HepG2 (cell line): ENCODE data around the gene CACNA1F. TPM values are rescaled to one million over a fixed set of nuclear protein-coding genes. Genes with fewer than 3 reads are reported as not detected.

Experiments
- AGO2 ChIP-seq: fragments of 200-400 bp; formaldehyde crosslinking; optimal IDR thresholded peaks from 2 replicates; pipeline ENCODE3; 2017; ENCODE audit warnings: mild to moderate bottlenecking, low read depth, low read length, moderate library complexity
- FOXA3 ChIP-seq: IDR thresholded peaks from 2 replicates; pipeline ENCODE4 v1.6.1; 2016; ENCODE audit warnings: missing genetic modification reagents, missing compliant biosample characterization
- MATR3 ChIP-seq: sonication (generic); formaldehyde crosslinking; IDR thresholded peaks from 2 replicates; pipeline ENCODE4 v1.4.0; 2020; ENCODE audit warnings: missing genetic modification reagents
- NFRKB ChIP-seq: fragments of 450-650 bp; IDR thresholded peaks from 2 replicates; pipeline ENCODE4 v1.6.1; 2017
- NONO ChIP-seq, 2 experiments: fragments of 450-650 bp in 1 of 2; sonication (generic) in 1 of 2; formaldehyde crosslinking in 1 of 2; IDR thresholded peaks in 1 of 2; conservative IDR thresholded peaks in 1 of 2; 2 replicates each; pipeline versions ENCODE4 v1.6.1 to v1.8.0; 2017 to 2022; ENCODE audit warnings: mild to moderate bottlenecking in 1 of 2, missing genetic modification reagents in 1 of 2, moderate library complexity in 1 of 2
- NR2C2 ChIP-seq: sonication (generic); formaldehyde crosslinking; IDR thresholded peaks from 2 replicates; pipeline ENCODE4 v1.4.0; 2020; ENCODE audit warnings: missing genetic modification reagents, mild to moderate bottlenecking, moderate library complexity, borderline replicate concordance
- NR3C1 ChIP-seq: sonication (generic); formaldehyde crosslinking; IDR thresholded peaks from 2 replicates; pipeline ENCODE4 v1.4.0; 2020; ENCODE audit warnings: missing genetic modification reagents
- POLR2G ChIP-seq: fragments of 200-400 bp; formaldehyde crosslinking; IDR thresholded peaks from 2 replicates; pipeline ENCODE4 v1.6.1; 2018; ENCODE audit warnings: mild to moderate bottlenecking, low read depth, low read length, moderate library complexity
- RBFOX2 ChIP-seq: fragments of 200-400 bp; formaldehyde crosslinking; IDR thresholded peaks from 2 replicates; pipeline ENCODE4 v1.6.1; 2017; ENCODE audit warnings: low read depth, mild to moderate bottlenecking, low read length
- STAT5B ChIP-seq: sonication (generic); formaldehyde crosslinking; IDR thresholded peaks from 2 replicates; pipeline ENCODE4 v1.4.0; 2020; ENCODE audit warnings: missing genetic modification reagents
- TGIF2 ChIP-seq: IDR thresholded peaks from 2 replicates; pipeline ENCODE4 v1.6.1; 2016; ENCODE audit warnings: control low read depth, missing compliant biosample characterization
- ZC3H13 ChIP-seq: sonication (generic); formaldehyde crosslinking; IDR thresholded peaks from 2 replicates; pipeline ENCODE4 v1.8.1; 2023; ENCODE audit warnings: mild to moderate bottlenecking, missing genetic modification reagents, moderate library complexity
- ZFP37 ChIP-seq: sonication (generic); formaldehyde crosslinking; IDR thresholded peaks from 2 replicates; pipeline ENCODE4 v1.4.0; 2020; ENCODE audit warnings: missing genetic modification reagents, borderline replicate concordance
- ZFX ChIP-seq: sonication (generic); formaldehyde crosslinking; IDR thresholded peaks from 2 replicates; pipeline ENCODE4 v1.4.0; 2020; ENCODE audit warnings: mild to moderate bottlenecking, low read depth, missing genetic modification reagents, moderate library complexity
- ZKSCAN5 ChIP-seq: sonication (generic); formaldehyde crosslinking; IDR thresholded peaks from 2 replicates; pipeline ENCODE4 v1.5.1; 2020; ENCODE audit warnings: mild to moderate bottlenecking, missing genetic modification reagents
- ZNF317 ChIP-seq: sonication (generic); formaldehyde crosslinking; IDR thresholded peaks from 2 replicates; pipeline ENCODE4 v1.5.0; 2020; ENCODE audit warnings: mild to moderate bottlenecking, missing genetic modification reagents
- ZNF605 ChIP-seq: sonication (generic); formaldehyde crosslinking; IDR thresholded peaks from 2 replicates; pipeline ENCODE4 v1.8.0; 2022; ENCODE audit warnings: mild to moderate bottlenecking, missing genetic modification reagents
- ZNF766 ChIP-seq: sonication (generic); formaldehyde crosslinking; IDR thresholded peaks from 2 replicates; pipeline ENCODE4 v1.5.0; 2020; ENCODE audit warnings: missing genetic modification reagents, borderline replicate concordance
- polyA plus RNA-seq, 8 experiments: library from polyadenylated mRNA; depleted of rRNA in 3 of 8; stranded (reverse) in 7 of 8; unstranded in 1 of 8; fragments of >200 nt; fragmentation: Illumina TruSeq in 4 of 8; extraction: Trizol in 4 of 8; gene quantifications; 2 replicates each; pipeline versions ENCODE4 v1.2.1 to v1.2.3, GENCODE V29; 2011 to 2016; ENCODE audit warnings: low read depth in 4 of 8, missing spikeins in 1 of 8, mixed read lengths in 1 of 8; ENCODE audit not compliant: insufficient read depth in 1 of 8
- total RNA-seq, 5 experiments: library from RNA; depleted of rRNA; stranded (reverse); fragments of >200 nt; fragmentation: Illumina TruSeq; extraction: Trizol; gene quantifications; 2 replicates each; pipeline ENCODE4 v1.2.3, GENCODE V29; 2016; ENCODE audit warnings: low read depth in 1 of 5
- TF ChIP-seq, protein P1 (sequence below): sonication (generic); formaldehyde crosslinking; IDR thresholded peaks from 2 replicates; pipeline ENCODE4 v1.5.0; 2020; ENCODE audit warnings: mild to moderate bottlenecking, missing genetic modification reagents, borderline replicate concordance
- TF ChIP-seq, protein P2 (sequence below): sonication (generic); formaldehyde crosslinking; IDR thresholded peaks from 2 replicates; pipeline ENCODE4 v1.4.0; 2020; ENCODE audit warnings: mild to moderate bottlenecking, missing genetic modification reagents
- TF ChIP-seq, protein P3 (sequence below): sonication (generic); formaldehyde crosslinking; IDR thresholded peaks from 2 replicates; pipeline ENCODE4 v1.4.0; 2020; ENCODE audit warnings: mild to moderate bottlenecking, missing genetic modification reagents
- TF ChIP-seq, protein P4 (sequence below): IDR thresholded peaks from 2 replicates; pipeline ENCODE4 v1.6.1; 2016; ENCODE audit warnings: missing biosample characterization, missing genetic modification reagents, low read depth
- TF ChIP-seq, protein P5 (sequence below): IDR thresholded peaks from 2 replicates; pipeline ENCODE4 v1.6.1; 2016; ENCODE audit warnings: mild to moderate bottlenecking

Gene CACNA1F
- total and polyA plus RNA-seq, 2 of the 13 experiments (the other 11 are each of a cell fraction or from before 2014, with no cell fraction given), result 0.03 TPM; not detected in 1

DNA sequence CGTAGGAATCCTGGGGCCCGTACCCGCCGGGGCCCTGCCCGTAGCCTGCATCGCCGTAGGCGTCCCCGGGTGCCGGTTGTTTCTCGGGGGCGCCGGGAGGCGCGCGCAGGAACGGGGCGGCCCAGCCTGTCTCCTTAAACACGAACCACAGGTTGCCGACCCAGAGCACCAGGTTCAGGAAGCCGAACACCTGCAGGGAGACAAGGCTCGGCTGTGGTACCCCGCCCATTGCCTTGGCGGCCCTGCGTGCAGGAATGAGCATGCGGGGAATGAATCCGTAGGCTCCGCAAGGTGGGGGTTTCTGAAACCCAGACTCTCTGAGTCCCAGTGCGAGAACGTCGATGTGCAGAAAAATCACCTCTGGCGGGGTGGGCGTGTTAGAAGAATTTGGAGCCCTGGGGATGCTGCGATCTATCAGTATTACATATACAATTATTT is 41.5 kb downstream of the CACNA1F start (continued):
- TF ChIP-seq ZFP37 (no peak), ZKSCAN5 (no peak), FOXA3 (CRISPR knock-in tag) (no peak), ZNF317 (CRISPR knock-in tag) (0 out of 2 replicates have a peak, but pooled peaks have one; percentile 21), POLR2G (peak; percentile 18; the same call in 1 of the 2 replicates), NFRKB (no peak), ZNF766 (CRISPR knock-in tag) (no peak), RBFOX2 (peak; percentile 45; the same call in 1 of the 2 replicates), MATR3 (CRISPR knock-in tag) (no peak), NR3C1 (CRISPR knock-in tag) (no peak), ZC3H13 (CRISPR knock-in tag) (0 out of 2 replicates have a peak, but pooled peaks have one; percentile 34), NONO (IDR thresholded peaks at IDR 0.05) (no peak), NONO (CRISPR knock-in tag; conservative IDR thresholded peaks at IDR 0.05) (peak; percentile 44; the same call in 1 of the 2 replicates), TGIF2 (CRISPR knock-in tag) (0 out of 2 replicates have a peak, but pooled peaks have one; percentile 28), AGO2 (peak; percentile 75), ZNF605 (CRISPR knock-in tag) (0 out of 2 replicates have a peak, but pooled peaks have one; percentile 47), ZFX (CRISPR knock-in tag) (peak; percentile 43), STAT5B (CRISPR knock-in tag) (no peak), NR2C2 (0 out of 2 replicates have a peak, but pooled peaks have one; percentile 1)
- TF ChIP-seq, protein P1, sequence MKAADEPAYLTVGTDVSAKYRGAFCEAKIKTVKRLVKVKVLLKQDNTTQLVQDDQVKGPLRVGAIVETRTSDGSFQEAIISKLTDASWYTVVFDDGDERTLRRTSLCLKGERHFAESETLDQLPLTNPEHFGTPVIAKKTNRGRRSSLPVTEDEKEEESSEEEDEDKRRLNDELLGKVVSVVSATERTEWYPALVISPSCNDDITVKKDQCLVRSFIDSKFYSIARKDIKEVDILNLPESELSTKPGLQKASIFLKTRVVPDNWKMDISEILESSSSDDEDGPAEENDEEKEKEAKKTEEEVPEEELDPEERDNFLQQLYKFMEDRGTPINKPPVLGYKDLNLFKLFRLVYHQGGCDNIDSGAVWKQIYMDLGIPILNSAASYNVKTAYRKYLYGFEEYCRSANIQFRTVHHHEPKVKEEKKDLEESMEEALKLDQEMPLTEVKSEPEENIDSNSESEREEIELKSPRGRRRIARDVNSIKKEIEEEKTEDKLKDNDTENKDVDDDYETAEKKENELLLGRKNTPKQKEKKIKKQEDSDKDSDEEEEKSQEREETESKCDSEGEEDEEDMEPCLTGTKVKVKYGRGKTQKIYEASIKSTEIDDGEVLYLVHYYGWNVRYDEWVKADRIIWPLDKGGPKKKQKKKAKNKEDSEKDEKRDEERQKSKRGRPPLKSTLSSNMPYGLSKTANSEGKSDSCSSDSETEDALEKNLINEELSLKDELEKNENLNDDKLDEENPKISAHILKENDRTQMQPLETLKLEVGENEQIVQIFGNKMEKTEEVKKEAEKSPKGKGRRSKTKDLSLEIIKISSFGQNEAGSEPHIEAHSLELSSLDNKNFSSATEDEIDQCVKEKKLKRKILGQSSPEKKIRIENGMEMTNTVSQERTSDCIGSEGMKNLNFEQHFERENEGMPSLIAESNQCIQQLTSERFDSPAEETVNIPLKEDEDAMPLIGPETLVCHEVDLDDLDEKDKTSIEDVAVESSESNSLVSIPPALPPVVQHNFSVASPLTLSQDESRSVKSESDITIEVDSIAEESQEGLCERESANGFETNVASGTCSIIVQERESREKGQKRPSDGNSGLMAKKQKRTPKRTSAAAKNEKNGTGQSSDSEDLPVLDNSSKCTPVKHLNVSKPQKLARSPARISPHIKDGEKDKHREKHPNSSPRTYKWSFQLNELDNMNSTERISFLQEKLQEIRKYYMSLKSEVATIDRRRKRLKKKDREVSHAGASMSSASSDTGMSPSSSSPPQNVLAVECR (CRISPR knock-in tag), result no peak; the same call in 1 of the 2 replicates
- TF ChIP-seq, protein P2, sequence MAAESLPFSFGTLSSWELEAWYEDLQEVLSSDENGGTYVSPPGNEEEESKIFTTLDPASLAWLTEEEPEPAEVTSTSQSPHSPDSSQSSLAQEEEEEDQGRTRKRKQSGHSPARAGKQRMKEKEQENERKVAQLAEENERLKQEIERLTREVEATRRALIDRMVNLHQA (CRISPR knock-in tag), result no peak
- TF ChIP-seq, protein P3, sequence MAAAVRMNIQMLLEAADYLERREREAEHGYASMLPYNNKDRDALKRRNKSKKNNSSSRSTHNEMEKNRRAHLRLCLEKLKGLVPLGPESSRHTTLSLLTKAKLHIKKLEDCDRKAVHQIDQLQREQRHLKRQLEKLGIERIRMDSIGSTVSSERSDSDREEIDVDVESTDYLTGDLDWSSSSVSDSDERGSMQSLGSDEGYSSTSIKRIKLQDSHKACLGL (CRISPR knock-in tag), result 0 out of 2 replicates have a peak, but pooled peaks have one; percentile 40
- TF ChIP-seq, protein P4, sequence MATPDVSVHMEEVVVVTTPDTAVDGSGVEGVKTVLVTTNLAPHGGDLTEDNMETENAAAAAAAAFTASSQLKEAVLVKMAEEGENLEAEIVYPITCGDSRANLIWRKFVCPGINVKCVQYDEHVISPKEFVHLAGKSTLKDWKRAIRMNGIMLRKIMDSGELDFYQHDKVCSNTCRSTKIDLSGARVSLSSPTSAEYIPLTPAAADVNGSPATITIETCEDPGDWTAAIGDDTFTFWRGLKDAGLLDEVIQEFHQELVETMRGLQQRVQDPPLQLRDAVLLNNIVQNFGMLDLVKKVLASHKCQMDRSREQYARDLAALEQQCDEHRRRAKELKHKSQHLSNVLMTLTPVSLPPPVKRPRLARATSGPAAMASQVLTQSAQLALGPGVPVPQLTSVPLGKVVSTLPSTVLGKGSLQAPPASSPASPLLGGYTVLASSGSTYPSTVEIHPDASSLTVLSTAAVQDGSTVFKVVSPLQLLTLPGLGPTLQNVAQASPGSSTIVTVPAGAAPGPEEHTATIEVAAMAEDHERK (CRISPR knock-in tag), result peak; percentile 4; the same call in 1 of the 2 replicates
- TF ChIP-seq, protein P5, sequence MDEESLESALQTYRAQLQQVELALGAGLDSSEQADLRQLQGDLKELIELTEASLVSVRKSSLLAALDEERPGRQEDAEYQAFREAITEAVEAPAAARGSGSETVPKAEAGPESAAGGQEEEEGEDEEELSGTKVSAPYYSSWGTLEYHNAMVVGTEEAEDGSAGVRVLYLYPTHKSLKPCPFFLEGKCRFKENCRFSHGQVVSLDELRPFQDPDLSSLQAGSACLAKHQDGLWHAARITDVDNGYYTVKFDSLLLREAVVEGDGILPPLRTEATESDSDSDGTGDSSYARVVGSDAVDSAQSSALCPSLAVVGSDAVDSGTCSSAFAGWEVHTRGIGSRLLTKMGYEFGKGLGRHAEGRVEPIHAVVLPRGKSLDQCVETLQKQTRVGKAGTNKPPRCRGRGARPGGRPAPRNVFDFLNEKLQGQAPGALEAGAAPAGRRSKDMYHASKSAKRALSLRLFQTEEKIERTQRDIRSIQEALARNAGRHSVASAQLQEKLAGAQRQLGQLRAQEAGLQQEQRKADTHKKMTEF (CRISPR knock-in tag), result peak; percentile 22; the same call in 1 of the 2 replicates
